Fibroblast of mammary gland (primary cell): ENCODE results near the gene ZNRF2.

Experiments
- DNase-seq: peaks from one replicate; pipeline ENCODE4 v3.0.0-alpha.2; 2010; ENCODE audit warnings: low read depth
- H3K4me3 ChIP-seq: 2 replicates; pipeline ENCODE4 v1.5.1; 2011; ENCODE audit warnings: low read depth, mild to moderate bottlenecking, low read length, moderate library complexity; ENCODE audit not compliant: control insufficient read depth
- TF ChIP-seq, protein P1 (sequence below): conservative IDR thresholded peaks from 2 replicates; pipeline ENCODE4 v1.5.1; 2011; ENCODE audit warnings: low read depth, low read length, inconsistent platforms; ENCODE audit not compliant: control insufficient read depth, insufficient read depth

Gene ZNRF2

GRCh38 chr7:30321089-30321881, 36.9 kb downstream of the ZNRF2 start:
- peak overlapping the region; percentile 20 for H3K4me3 ChIP-seq
- TF ChIP-seq, protein P1, sequence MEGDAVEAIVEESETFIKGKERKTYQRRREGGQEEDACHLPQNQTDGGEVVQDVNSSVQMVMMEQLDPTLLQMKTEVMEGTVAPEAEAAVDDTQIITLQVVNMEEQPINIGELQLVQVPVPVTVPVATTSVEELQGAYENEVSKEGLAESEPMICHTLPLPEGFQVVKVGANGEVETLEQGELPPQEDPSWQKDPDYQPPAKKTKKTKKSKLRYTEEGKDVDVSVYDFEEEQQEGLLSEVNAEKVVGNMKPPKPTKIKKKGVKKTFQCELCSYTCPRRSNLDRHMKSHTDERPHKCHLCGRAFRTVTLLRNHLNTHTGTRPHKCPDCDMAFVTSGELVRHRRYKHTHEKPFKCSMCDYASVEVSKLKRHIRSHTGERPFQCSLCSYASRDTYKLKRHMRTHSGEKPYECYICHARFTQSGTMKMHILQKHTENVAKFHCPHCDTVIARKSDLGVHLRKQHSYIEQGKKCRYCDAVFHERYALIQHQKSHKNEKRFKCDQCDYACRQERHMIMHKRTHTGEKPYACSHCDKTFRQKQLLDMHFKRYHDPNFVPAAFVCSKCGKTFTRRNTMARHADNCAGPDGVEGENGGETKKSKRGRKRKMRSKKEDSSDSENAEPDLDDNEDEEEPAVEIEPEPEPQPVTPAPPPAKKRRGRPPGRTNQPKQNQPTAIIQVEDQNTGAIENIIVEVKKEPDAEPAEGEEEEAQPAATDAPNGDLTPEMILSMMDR = no peak
- DNase-seq = peak; percentile 69

DNA sequence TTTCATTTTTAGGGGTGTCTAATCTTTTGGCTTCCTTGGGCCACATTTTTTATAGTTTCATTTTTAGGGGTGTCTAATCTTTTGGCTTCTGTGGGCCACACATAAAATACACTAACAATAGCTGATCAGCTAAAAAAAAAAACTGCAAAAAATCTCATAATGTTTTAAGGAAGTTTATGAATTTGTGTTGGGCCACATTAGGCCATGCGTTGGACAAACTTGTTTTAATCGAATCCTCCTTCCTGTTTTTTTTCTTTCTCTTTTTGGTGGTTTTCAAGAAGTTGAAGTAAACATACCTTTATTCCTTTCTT, 37.4 kb downstream of the ZNRF2 start:
- H3K4me3 ChIP-seq = peak overlapping the region; percentile 20
- no peak for DNase-seq
- TF ChIP-seq, protein P1 = no peak

- H3K4me3 ChIP-seq = no peak overlapping the region
- DNase-seq = peak; percentile 68
- TF ChIP-seq, protein P1 = no peak
These were observed 38.0 kb downstream of the ZNRF2 start for GRCh38 chr7:30322271-30323005.

DNA sequence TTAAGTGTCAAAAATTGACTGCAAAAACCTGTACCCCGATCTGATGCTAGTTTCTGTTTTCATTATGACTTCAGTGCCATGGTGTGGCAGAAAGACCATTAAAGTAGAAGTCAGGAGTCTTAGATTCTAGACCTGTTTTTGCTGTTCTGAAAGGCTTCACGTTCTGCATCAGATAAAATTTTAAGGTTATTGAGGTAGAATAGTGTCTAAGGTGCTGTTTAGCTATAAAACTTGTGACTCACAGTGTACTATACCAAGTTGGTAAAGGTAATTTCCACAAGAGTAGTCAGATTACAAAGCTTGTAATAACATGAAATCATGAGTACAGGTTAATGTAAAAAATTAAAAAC, 38.6 kb downstream of the ZNRF2 start:
- no peak overlapping the region for H3K4me3 ChIP-seq
- TF ChIP-seq, protein P1 = no peak
- DNase-seq = no peak

GRCh38 chr7:30327813-30328212, 43.4 kb downstream of the ZNRF2 start:
- TF ChIP-seq, protein P1 = no peak
- no peak overlapping the region for H3K4me3 ChIP-seq
- DNase-seq = peak; percentile 60

- DNase-seq = no peak
- no peak overlapping the region for H3K4me3 ChIP-seq
- TF ChIP-seq, protein P1 = no peak
These were observed 44.0 kb downstream of the ZNRF2 start for GRCh38 chr7:30328381-30328780.
